ENCODE data around the gene ASB2.

Gene ASB2

GRCh38 chr14:93963692-93964091 is 12.7 kb downstream of the ASB2 start:
- no peak for DNase-seq (ENCODE audit: low spot score)

DNA sequence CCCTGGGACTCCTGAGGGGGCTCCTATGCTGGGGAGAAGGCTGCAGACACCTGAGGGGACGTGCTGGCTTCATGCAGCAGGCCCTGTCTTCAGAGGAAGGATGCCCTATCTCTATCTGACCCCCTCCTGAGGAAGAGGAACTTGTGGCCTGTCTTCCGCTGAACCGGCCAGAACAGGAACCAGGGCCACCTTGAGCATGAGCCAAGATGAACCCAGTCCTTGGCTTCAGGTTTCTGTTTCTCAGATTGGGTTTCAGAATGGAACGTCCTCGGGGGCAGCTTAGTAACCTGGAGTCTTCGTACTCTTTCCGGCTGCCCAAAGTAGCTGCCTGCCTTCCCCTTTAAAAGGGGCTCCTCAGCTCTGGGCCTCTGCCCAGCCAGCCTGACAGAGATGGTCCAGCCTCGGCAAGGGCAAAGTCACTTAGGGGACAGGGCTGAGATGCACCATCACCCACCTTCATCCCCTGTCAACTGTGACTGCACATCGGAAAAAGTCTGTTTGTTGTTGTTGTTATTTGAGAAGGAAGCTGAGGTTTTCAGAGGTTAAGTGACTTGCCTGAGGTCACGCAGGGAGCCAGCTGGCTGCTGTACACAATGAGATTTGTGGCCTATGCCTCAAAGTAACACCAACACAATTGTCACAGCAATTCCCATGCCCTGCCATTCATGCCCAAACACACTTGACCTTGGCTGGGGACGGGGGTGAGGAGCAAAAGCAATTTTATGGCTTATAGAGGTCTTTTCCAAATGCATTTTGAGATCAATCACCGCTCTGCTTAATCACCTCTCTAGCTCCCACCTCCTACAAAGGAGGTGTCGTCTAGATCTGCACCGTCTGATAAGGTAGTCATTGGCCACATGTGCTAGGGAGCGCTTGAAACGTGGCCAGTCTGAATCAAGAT is 13.4 kb downstream of the ASB2 start:
- DNase-seq (ENCODE audit: low spot score): peak; percentile 61

GRCh38 chr14:93961620-93962019 is 14.8 kb downstream of the ASB2 start:
- no peak for DNase-seq (ENCODE audit: low spot score)

DNA sequence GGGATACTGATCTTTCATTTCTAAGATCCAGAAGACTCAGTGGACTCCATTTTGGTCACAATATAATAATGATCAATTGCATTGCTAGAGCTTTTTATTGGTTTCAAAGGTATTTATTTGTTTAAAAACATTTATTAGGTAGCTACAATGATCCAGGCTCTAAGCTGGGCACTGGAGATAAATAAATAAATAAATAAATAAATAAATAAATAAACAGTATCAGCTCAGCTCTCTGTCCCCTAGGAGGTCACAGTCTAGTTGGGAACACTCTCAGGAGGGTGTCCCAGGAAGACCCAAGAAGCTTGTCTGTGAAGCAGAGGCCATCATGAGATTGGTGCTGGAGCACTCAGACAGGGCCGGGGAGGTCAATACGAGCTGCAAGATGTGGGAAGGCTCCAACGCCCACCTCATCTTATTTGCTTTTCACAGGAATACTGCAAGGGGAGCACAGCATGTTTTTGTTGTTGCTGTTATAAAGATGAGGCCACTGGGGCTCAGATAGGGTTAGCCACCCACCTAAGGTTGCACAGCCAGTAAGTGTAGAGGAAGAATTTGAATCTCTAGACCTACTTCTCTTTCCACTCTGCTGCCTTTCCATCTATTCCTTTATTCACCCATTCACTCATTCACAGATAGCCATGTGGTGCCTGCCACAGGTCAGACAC is 15.5 kb downstream of the ASB2 start:
- DNase-seq (ENCODE audit: low spot score): no peak

DNA sequence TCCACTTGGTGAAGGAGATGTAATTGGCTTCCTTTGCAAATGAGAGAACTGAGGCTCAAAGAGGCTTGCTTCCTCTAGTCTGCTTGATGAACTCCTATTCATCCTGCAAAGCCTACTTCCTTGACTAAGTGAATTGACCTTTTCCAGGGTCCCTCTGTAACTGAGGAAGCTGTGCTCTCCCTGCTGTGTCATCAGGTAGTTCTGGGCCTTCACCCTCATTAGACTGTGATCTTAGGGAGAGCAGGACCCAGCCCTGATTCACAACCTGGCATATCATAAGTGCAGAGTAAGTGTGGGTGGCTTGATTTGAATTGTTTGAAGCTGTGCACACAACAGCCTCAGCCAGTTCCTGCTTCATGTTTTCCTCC is 16.3 kb downstream of the ASB2 start:
- peak; percentile 37 for DNase-seq (ENCODE audit: low spot score)

DNA sequence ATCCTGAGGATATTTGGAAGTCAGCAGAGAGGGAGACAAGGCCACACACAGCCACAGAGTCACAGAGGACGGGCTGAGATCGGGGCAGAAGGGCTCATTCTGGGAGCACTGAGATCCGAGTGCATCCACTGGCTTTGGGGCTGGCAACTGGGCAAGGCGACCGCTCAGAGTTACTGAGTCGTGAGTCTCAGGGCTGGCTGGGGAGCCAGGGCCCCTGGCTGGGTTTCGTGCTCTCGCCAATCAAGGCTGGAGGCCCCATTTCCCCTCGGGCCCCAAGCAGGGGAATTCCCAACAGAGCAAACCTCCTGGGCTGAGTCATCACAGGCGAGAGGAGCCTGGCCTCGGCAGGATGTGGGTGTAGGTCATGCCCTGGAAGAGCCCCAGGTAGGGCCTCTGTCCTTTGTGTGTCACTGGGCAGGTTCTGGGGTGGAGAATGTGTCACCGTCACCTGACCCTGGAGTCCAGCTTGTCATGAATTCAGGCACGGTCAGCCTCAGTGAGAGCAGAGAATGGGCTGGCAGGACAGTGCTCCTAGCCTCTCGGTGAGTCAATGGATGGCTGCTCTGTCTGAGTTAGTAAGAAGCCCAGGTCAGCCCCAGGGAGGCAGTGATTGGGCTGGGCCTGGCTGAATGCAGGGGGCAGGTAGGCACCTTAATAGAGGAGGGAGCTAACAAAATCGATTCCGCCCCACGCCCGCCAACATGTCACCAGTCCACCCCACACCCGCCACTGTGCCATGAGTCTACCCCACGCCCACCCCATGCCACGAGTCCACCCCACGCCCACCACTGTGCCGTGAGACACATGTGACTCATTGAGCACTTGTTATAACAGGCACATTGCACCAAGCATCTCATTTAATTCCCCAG is 16.9 kb downstream of the ASB2 start:
- DNase-seq (ENCODE audit: low spot score): peak; percentile 95

GRCh38 chr14:93958567-93959238 is 17.7 kb downstream of the ASB2 start:
- DNase-seq (ENCODE audit: low spot score): no peak

- no peak for DNase-seq (ENCODE audit: low spot score)
Observed at GRCh38 chr14:93957751-93958566, 18.4 kb downstream of the ASB2 start.

GRCh38 chr14:93957333-93957710 is 19.0 kb downstream of the ASB2 start:
- no peak for DNase-seq (ENCODE audit: low spot score)

DNA sequence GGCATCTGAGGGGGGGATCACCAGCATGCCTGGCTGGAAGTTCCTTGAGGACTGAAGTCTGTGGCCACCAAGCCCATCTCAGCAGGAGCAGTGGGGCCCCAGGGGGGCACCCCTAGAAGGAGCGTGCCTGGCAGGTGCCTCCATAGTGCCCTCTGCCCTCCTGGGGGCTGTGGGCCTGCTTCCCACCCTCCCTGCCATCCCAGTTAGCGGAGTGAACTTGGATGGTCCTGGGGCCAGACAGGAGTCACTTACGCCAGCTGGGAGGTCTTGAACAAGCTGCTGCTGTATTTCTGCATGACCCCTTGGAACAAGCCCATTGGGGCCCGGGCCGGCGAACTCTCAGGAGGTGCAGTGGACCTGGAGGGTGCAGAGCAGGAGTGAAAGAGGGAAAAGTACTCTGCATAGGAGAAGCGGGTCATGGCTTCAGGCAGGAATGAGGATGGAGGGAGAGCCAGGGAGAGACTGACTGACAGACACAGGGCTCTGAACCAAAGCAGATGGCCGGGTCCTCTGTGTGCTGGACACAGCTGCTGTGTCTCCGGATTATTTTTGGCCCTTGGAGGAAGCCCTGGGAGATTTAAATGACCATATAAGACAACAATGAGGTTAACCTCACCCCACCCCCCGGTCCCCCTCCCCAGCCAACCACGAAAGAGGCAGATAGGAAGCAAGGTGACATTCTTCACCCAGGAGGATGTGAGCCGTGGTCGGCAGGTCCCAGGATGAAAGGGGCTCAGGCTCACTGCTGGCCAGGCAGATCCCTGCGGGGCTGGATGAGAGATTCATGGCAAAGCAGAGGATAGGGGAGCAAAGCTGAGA is 19.6 kb downstream of the ASB2 start:
- no peak for DNase-seq (ENCODE audit: low spot score)

DNA sequence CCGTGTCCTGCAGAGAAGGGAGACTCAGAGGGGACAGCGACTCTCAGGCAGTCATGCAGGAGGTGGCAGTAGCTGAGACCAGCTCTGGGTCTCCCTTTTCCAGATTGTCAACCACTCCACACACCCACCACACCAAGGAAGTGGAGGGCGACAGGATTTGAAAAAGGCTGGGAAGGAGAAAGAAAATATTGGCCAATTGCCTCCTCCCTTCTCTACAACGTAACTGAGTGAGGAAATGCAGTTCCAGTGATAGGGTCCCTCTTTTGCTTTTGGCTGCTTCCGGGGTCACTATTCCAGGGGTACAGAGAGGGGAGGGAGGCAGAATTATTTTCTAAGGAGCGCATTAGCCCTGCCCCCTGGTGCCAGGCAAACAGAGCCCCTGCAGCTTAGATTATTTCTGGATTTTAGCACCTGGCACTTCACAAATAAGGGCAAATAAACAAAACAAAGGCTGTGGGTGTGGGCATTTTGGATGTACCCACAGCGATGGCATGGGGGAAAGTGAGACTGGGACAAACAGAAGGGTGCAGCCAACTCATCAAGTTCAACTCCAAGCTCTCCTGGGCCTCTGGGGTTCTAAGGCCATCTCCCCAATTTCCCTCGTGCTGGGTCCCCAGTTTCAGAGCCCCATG is 20.4 kb downstream of the ASB2 start:
- no peak for DNase-seq (ENCODE audit: low spot score)

DNA sequence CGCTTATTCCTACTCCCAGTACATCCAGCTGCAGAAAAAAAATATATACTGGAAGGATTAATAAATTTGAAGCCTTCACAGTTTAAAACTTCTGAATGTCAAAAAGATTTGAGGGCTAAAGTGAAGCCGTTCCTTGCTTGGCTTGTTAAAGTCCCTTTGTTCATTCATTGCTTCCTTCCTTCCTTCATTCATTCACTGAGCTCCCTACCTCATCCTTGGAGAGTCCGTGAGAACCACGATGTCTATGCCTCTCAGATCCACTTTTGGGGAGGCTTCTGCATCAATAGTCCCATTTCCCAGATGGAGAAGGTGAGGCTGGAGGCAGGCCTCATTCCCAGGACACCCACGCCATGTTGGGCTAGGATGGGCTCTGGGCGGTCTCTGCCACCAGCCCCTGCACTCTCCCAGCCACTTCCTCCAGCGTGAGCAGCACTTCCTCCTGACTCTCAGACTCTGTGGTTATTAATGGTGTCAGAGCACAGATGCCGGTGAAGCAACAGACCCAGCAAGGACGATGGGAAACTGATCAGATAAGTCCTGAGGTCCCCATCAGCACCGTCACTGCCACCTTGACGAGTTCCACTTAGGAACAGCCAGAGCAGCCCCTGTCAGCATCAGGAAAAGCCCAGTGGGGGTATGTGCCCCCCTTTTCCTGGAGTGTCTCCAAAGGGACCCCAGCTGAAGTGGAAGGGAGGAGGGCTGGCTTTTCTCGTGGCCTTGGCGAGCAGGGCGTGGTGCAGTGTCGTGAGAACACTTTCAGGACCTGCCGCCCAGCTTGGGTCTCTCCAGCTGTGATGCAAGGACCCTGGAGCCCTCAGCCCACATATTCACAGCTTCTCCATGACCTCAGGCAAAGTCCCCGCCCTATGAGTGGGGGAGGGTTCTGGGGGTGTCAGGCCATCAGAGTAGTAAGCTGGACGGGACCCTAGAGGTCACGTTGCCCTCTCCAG is 21.2 kb downstream of the ASB2 start:
- peak; percentile 60 for DNase-seq (ENCODE audit: low spot score)

- no peak for DNase-seq (ENCODE audit: low spot score)
Observed at GRCh38 chr14:93954516-93954830, 21.9 kb downstream of the ASB2 start.

GRCh38 chr14:93953739-93954515 is 22.4 kb downstream of the ASB2 start:
- DNase-seq (ENCODE audit: low spot score): no peak

GRCh38 chr14:93953263-93953662 is 23.1 kb downstream of the ASB2 start:
- DNase-seq (ENCODE audit: low spot score): no peak

GRCh38 chr14:93952829-93953228 is 23.5 kb downstream of the ASB2 start:
- DNase-seq (ENCODE audit: low spot score): no peak

GRCh38 chr14:93951635-93952540 is 24.5 kb downstream of the ASB2 start:
- no peak for DNase-seq (ENCODE audit: low spot score)
